T1000 (cell line): Measurements from ENCODE around the gene TOX2.

Source experiments
- DNase-seq: peaks from one replicate; lab custom pipeline; 2025; ENCODE audit warnings: mixed read lengths; lab: John Stamatoyannopoulos, UW

TOX2 gene

GRCh38 chr20:43915211-43916072 lies 790 bp downstream of the TOX2 start:
- DNase-seq = no peak

GRCh38 chr20:43916073-43916880 lies 1.6 kb downstream of the TOX2 start:
- DNase-seq = peak; percentile 62

GRCh38 chr20:43916881-43917371 lies 2.3 kb downstream of the TOX2 start:
- DNase-seq = peak; percentile 46

GRCh38 chr20:43917380-43917779 lies 2.7 kb downstream of the TOX2 start:
- no peak for DNase-seq

GRCh38 chr20:43919686-43920403 lies 5.2 kb downstream of the TOX2 start:
- DNase-seq = no peak

- DNase-seq = no peak
Measured at GRCh38 chr20:43920797-43921196, 6.1 kb downstream of the TOX2 start.

- no peak for DNase-seq
Measured at GRCh38 chr20:43921227-43921780, 6.7 kb downstream of the TOX2 start.

- no peak for DNase-seq
Measured at GRCh38 chr20:43922614-43923013, 8.0 kb downstream of the TOX2 start.

- no peak for DNase-seq
Measured at GRCh38 chr20:43923322-43923721, 8.7 kb downstream of the TOX2 start.

GRCh38 chr20:43923917-43924316 lies 9.3 kb downstream of the TOX2 start:
- no peak for DNase-seq

GRCh38 chr20:43925215-43925614 lies 10.6 kb downstream of the TOX2 start:
- DNase-seq = peak; percentile 85

GRCh38 chr20:43925801-43926200 lies 11.1 kb downstream of the TOX2 start:
- DNase-seq = peak; percentile 70

GRCh38 chr20:43926287-43927050 lies 11.8 kb downstream of the TOX2 start:
- DNase-seq = no peak

- no peak for DNase-seq
Measured at GRCh38 chr20:43931976-43932375, 17.3 kb downstream of the TOX2 start.

- no peak for DNase-seq
Measured at GRCh38 chr20:43934833-43935232, 20.2 kb downstream of the TOX2 start.

GRCh38 chr20:43936104-43936770 lies 21.6 kb downstream of the TOX2 start:
- no peak for DNase-seq

GRCh38 chr20:43936805-43937204 lies 22.2 kb downstream of the TOX2 start:
- no peak for DNase-seq

- DNase-seq = no peak
Measured at GRCh38 chr20:43937591-43937990, 22.9 kb downstream of the TOX2 start.

- no peak for DNase-seq
Measured at GRCh38 chr20:43938017-43938655, 23.5 kb downstream of the TOX2 start.
